BJ (cell line): ENCODE results near the gene PCDHAC1. TPM values are rescaled to one million over a fixed set of nuclear protein-coding genes. Genes with fewer than 3 reads are reported as not detected.

Experiments used
- CTCF ChIA-PET: fragments of 350-600 bp; formaldehyde crosslinking; extraction: SDS; loops from one replicate; lab custom pipeline; 2021; ENCODE audit warnings: antibody characterized with exemption, inconsistent platforms; lab: Yijun Ruan, JAX
- POLR2A ChIA-PET: fragments of 300-600 bp; sonication (Branson Sonifier 250); formaldehyde crosslinking; extraction: SDS; loops from one replicate; lab custom pipeline; 2021; ENCODE audit warnings: antibody characterized with exemption; lab: Charles Lee
- DNase-seq: peaks from one replicate; pipeline ENCODE4 v3.0.0-alpha.2; 2011; ENCODE audit warnings: low read depth
- H3K27me3 ChIP-seq: 2 replicates; pipeline ENCODE4 v1.6.0; 2011; ENCODE audit warnings: low read length; ENCODE audit not compliant: control insufficient read depth, insufficient read depth
- H3K36me3 ChIP-seq: 2 replicates; pipeline ENCODE4 v1.5.1; 2011; ENCODE audit warnings: low read length; ENCODE audit not compliant: control insufficient read depth, insufficient read depth
- H3K4me3 ChIP-seq: 2 replicates; pipeline ENCODE4 v1.5.1; 2011; ENCODE audit warnings: low read depth, mild to moderate bottlenecking, control low read depth, low read length
- CTCF ChIP-seq: IDR thresholded peaks from 2 replicates; pipeline ENCODE4 v1.5.1; 2011; ENCODE audit warnings: low read depth, mild to moderate bottlenecking, control low read depth, inconsistent platforms, low read length, moderate library complexity; ENCODE audit not compliant: insufficient read depth
- polyA plus RNA-seq: library from polyadenylated mRNA; depleted of rRNA; stranded (reverse); fragments of >200 nt; gene quantifications from 2 replicates; pipeline ENCODE4 v1.2.3, GENCODE V29; 2011

Gene PCDHAC1
- polyA plus RNA-seq, 1 experiment, result 0.02 TPM

- CTCF ChIA-PET, result interaction anchor here (0.6 to 1.1 kb wide), 3 partner anchors 11 to 111 kb away, joined by 3 to 4 read pairs (median 3); no protein-coding TSS in a partner anchor
- POLR2A ChIA-PET, result no interaction called here
- TF ChIP-seq CTCF, result no peak
- DNase-seq, result no peak
- no peaks in the 10 kb centered on the region for H3K27me3 ChIP-seq
- H3K36me3 ChIP-seq, result no peaks in the 10 kb centered on the region
- no peak overlapping the region for H3K4me3 ChIP-seq
Measured at GRCh38 chr5:140967226-140967893, 41.3 kb downstream of the PCDHAC1 start.

GRCh38 chr5:140969880-140970279 is 43.8 kb downstream of the PCDHAC1 start:
- POLR2A ChIA-PET, result no interaction called here
- H3K36me3 ChIP-seq, result no peaks in the 10 kb centered on the region
- CTCF ChIA-PET, result no interaction called here
- TF ChIP-seq CTCF, result no peak
- no peak for DNase-seq
- H3K27me3 ChIP-seq, result no peaks in the 10 kb centered on the region
- no peak overlapping the region for H3K4me3 ChIP-seq

GRCh38 chr5:140973550-140973949 is 47.5 kb downstream of the PCDHAC1 start:
- TF ChIP-seq CTCF, result no peak
- Histone ChIP-seq H3K27me3 (no peaks in the 10 kb centered on the region), H3K36me3 (no peaks in the 10 kb centered on the region), H3K4me3 (no peak overlapping the region)
- DNase-seq, result no peak
- ChIA-PET CTCF (no interaction called here), POLR2A (no interaction called here)

- H3K27me3 ChIP-seq, result no peaks in the 10 kb centered on the region
- no peak overlapping the region for H3K4me3 ChIP-seq
- H3K36me3 ChIP-seq, result no peaks in the 10 kb centered on the region
- DNase-seq, result no peak
- CTCF ChIA-PET, result no interaction called here
- no peak for TF ChIP-seq CTCF
- POLR2A ChIA-PET, result no interaction called here
Measured at GRCh38 chr5:140977003-140977402, 50.9 kb downstream of the PCDHAC1 start.

GRCh38 chr5:140978260-140978659 is 52.2 kb downstream of the PCDHAC1 start:
- Histone ChIP-seq H3K27me3 (no peaks in the 10 kb centered on the region), H3K4me3 (no peak overlapping the region), H3K36me3 (no peaks in the 10 kb centered on the region)
- DNase-seq, result no peak
- CTCF ChIA-PET, result interaction anchor here (0.6 to 1.1 kb wide), 2 partner anchors 11 to 171 kb away, joined by 3 read pairs; no protein-coding TSS in a partner anchor
- TF ChIP-seq CTCF, result no peak
- POLR2A ChIA-PET, result no interaction called here
